Brain microvascular endothelial cell (primary cell): Measurements from ENCODE around the gene ZNF778.

Experiments
- DNase-seq: peaks from one replicate; pipeline ENCODE4 v3.0.0-alpha.2; 2020
- H3K27ac ChIP-seq: fragments of 250-450 bp; sonication (Bioruptor Pico); 2 replicates; pipeline ENCODE4 v1.5.1; 2020; ENCODE audit warnings: mild to moderate bottlenecking, moderate library complexity
- H3K27me3 ChIP-seq: fragments of 250-450 bp; sonication (Bioruptor Pico); replicated peaks from 2 replicates; pipeline ENCODE4 v1.5.1; 2020; ENCODE audit warnings: mild to moderate bottlenecking
- H3K36me3 ChIP-seq: fragments of 250-450 bp; sonication (Bioruptor Pico); replicated peaks from 2 replicates; pipeline ENCODE4 v1.5.1; 2020; ENCODE audit warnings: mild to moderate bottlenecking
- H3K4me3 ChIP-seq: 2 replicates; pipeline ENCODE4 v1.5.1; 2011; ENCODE audit warnings: low read depth, mild to moderate bottlenecking, control low read depth, low read length, moderate library complexity
- CTCF ChIP-seq: IDR thresholded peaks from 2 replicates; pipeline ENCODE4 v1.5.1; 2011; ENCODE audit warnings: low read depth, mild to moderate bottlenecking, moderate library complexity, low read length, control low read depth, inconsistent platforms; ENCODE audit errors: missing control alignments
- in situ Hi-C: cut with HindIII; loops from 2 replicates; pipeline ENCODE4 v1.10.0; 2017; ENCODE audit warnings: low sequenced_read_pairs, low pct_ligation_motif_present

Gene ZNF778

GRCh38 chr16:89210904-89211515 is 6.5 kb upstream of the ZNF778 start:
- no peaks in the 10 kb centered on the region for H3K36me3 ChIP-seq
- no peak overlapping the region for H3K4me3 ChIP-seq
- H3K27me3 ChIP-seq: no peaks in the 10 kb centered on the region
- H3K27ac ChIP-seq: no peak overlapping the region
- no peak for DNase-seq
- in situ Hi-C loops: no loop called here
- no peak for TF ChIP-seq CTCF

GRCh38 chr16:89216315-89217137 is 977 bp upstream of the ZNF778 start:
- Histone ChIP-seq H3K36me3 (peaks cover 18% of the 10 kb centered on the region), H3K27me3 (no peaks in the 10 kb centered on the region), H3K27ac (peak overlapping the region; percentile 89), H3K4me3 (peak overlapping the region; percentile 92)
- peak; percentile 76 for TF ChIP-seq CTCF
- DNase-seq: peak; percentile 56
- in situ Hi-C loops: no loop called here

GRCh38 chr16:89217138-89217387 is 440 bp upstream of the ZNF778 start:
- H3K36me3 ChIP-seq: peaks cover 23% of the 10 kb centered on the region
- in situ Hi-C loops: no loop called here

GRCh38 chr16:89219365-89219764 is 1.9 kb downstream of the ZNF778 start:
- no peak for DNase-seq
- in situ Hi-C loops: no loop called here
- Histone ChIP-seq H3K4me3 (no peak overlapping the region), H3K27ac (no peak overlapping the region), H3K27me3 (no peaks in the 10 kb centered on the region), H3K36me3 (peaks cover 42% of the 10 kb centered on the region)
- TF ChIP-seq CTCF: no peak

More at GRCh38 chr16:89217138-89217387, 440 bp upstream of the ZNF778 start:
- H3K27ac ChIP-seq: peak overlapping the region; percentile 89
- peak overlapping the region; percentile 92 for H3K4me3 ChIP-seq
- H3K27me3 ChIP-seq: no peaks in the 10 kb centered on the region
- no peak for TF ChIP-seq CTCF
- no peak for DNase-seq

- in situ Hi-C loops: no loop called here
- peaks cover 60% of the 10 kb centered on the region for H3K36me3 ChIP-seq
- H3K4me3 ChIP-seq: no peak overlapping the region
Observed at GRCh38 chr16:89221604-89222003, 4.1 kb downstream of the ZNF778 start.

More at GRCh38 chr16:89221604-89222003, 4.1 kb downstream of the ZNF778 start:
- DNase-seq: no peak
- no peaks in the 10 kb centered on the region for H3K27me3 ChIP-seq
- no peak overlapping the region for H3K27ac ChIP-seq
- TF ChIP-seq CTCF: no peak
